SK-N-SH treated with all-trans-retinoic acid at 6 μM for 48 hours (cell line): ENCODE results near the gene FUBP1.

Experiments used
- ATAC-seq: fragments of 200-7000 bp; cut with Tn5 transposase; 3 replicates; pipeline ENCODE4 v1.9.1; 2020; ENCODE audit warnings: mild to moderate bottlenecking, moderate library complexity
- ESRRG ChIP-seq: fragments of 250-450 bp; sonication (Bioruptor Pico); IDR thresholded peaks from 2 replicates; pipeline ENCODE4 v1.6.1; 2021; ENCODE audit warnings: mild to moderate bottlenecking
- PPARA ChIP-seq: fragments of 250-450 bp; sonication (Bioruptor Pico); IDR thresholded peaks from 2 replicates; pipeline ENCODE4 v1.5.0; 2020; ENCODE audit warnings: mild to moderate bottlenecking, borderline replicate concordance
- ZC3H10 ChIP-seq: fragments of 250-450 bp; sonication (Bioruptor Pico); IDR thresholded peaks from 2 replicates; pipeline ENCODE4 v1.5.1; 2021; ENCODE audit warnings: mild to moderate bottlenecking, moderate library complexity
- ZNF565 ChIP-seq: fragments of 450-650 bp; formaldehyde crosslinking; conservative IDR thresholded peaks from 2 replicates; pipeline ENCODE4 v1.5.0; 2020; ENCODE audit warnings: low read depth, mild to moderate bottlenecking, moderate library complexity
- ZNF8 ChIP-seq: fragments of 450-650 bp; formaldehyde crosslinking; IDR thresholded peaks from 2 replicates; pipeline ENCODE4 v1.5.0; 2020; ENCODE audit warnings: mild to moderate bottlenecking, moderate library complexity

The FUBP1 gene

GRCh38 chr1:77899647-77900320 lies 79.1 kb downstream of the FUBP1 start:
- TF ChIP-seq ESRRG (CRISPR knock-in tag), result no peak
- no peak for TF ChIP-seq ZC3H10
- TF ChIP-seq PPARA, result no peak
- TF ChIP-seq ZNF8, result no peak
- TF ChIP-seq ZNF565 (CRISPR knock-in tag), result no peak
- no peak for ATAC-seq
